SU-DHL-6 (cell line): ENCODE results near the gene TMEM92.

ENCODE experiments used
- H2AFZ ChIP-seq: fragments of 200-600 bp; sonication (generic); 2 replicates; pipeline ENCODE4 v1.6.1; 2014; ENCODE audit warnings: low read depth, mild to moderate bottlenecking, moderate library complexity, mixed read lengths, antibody characterized with exemption, low read length; ENCODE audit not compliant: severe bottlenecking
- H3F3A ChIP-seq: fragments of 200-600 bp; shearing (Covaris generic); 2 replicates; pipeline ENCODE4 v1.6.0; 2016; ENCODE audit warnings: antibody characterized with exemption, mild to moderate bottlenecking; ENCODE audit not compliant: insufficient read depth
- H3K27ac ChIP-seq: fragments of 200-600 bp; sonication (generic); 2 replicates; pipeline ENCODE4 v1.5.1; 2016; ENCODE audit warnings: low read depth, mild to moderate bottlenecking, low read length, moderate library complexity, mixed read lengths
- H3K27me3 ChIP-seq: fragments of 200-600 bp; sonication (generic), shearing (Covaris generic); 2 replicates; pipeline ENCODE4 v1.6.0; 2014; ENCODE audit warnings: mild to moderate bottlenecking, low read length
- H3K36me3 ChIP-seq: fragments of 200-600 bp; sonication (generic); 2 replicates; pipeline ENCODE4 v1.6.1; 2014; ENCODE audit warnings: mild to moderate bottlenecking, low read length, mixed read lengths
- H3K4me2 ChIP-seq: fragments of 300-600, 200-600 bp; shearing (Covaris generic), sonication (generic); 2 replicates; pipeline ENCODE4 v1.6.0; 2014; ENCODE audit warnings: low read length, low read depth, mild to moderate bottlenecking; ENCODE audit not compliant: poor library complexity, severe bottlenecking
- H3K4me3 ChIP-seq: fragments of 200-600 bp; sonication (generic); 2 replicates; pipeline ENCODE4 v1.5.1; 2014; ENCODE audit warnings: antibody characterized with exemption, low read length, mild to moderate bottlenecking, mixed read lengths; ENCODE audit not compliant: insufficient read depth, poor library complexity, severe bottlenecking
- H3K79me2 ChIP-seq: fragments of 200-600 bp; sonication (generic); 2 replicates; pipeline ENCODE4 v1.6.1; 2014; ENCODE audit warnings: mild to moderate bottlenecking, low read length, moderate library complexity; ENCODE audit not compliant: insufficient read depth
- H3K9ac ChIP-seq: fragments of 200-600 bp; sonication (generic); 2 replicates; pipeline ENCODE4 v1.7.0; 2014; ENCODE audit warnings: mild to moderate bottlenecking, low read length
- H3K9me2 ChIP-seq: fragments of 200-600 bp; sonication (generic); replicated peaks from 2 replicates; pipeline ENCODE4 v1.6.1; 2014; ENCODE audit warnings: low read length; ENCODE audit not compliant: insufficient read depth
- H3K9me3 ChIP-seq: fragments of 200-600 bp; sonication (generic); 2 replicates; pipeline ENCODE4 v1.6.1; 2014; ENCODE audit warnings: low read length, mixed read lengths; ENCODE audit not compliant: insufficient read depth
- H4K20me1 ChIP-seq: fragments of 200-600 bp; sonication (generic); 2 replicates; pipeline ENCODE4 v1.6.1; 2014; ENCODE audit warnings: low read depth, mild to moderate bottlenecking, antibody characterized with exemption, low read length, moderate library complexity, mixed read lengths
- CTCF ChIP-seq: fragments of 200-600 bp; sonication (generic); IDR thresholded peaks from one replicate; pipeline ENCODE4 v1.5.1; 2017; ENCODE audit warnings: antibody characterized with exemption, mild to moderate bottlenecking, low read length, moderate library complexity; ENCODE audit not compliant: insufficient read depth, poor library complexity, severe bottlenecking
- EZH2phosphoT487 ChIP-seq: fragments of 200-600 bp; sonication (generic), shearing (Covaris generic); conservative IDR thresholded peaks from 2 replicates; pipeline ENCODE4 v1.6.1; 2018; ENCODE audit warnings: mild to moderate bottlenecking, antibody characterized with exemption, low read length, moderate library complexity, mixed read lengths

The TMEM92 gene

DNA sequence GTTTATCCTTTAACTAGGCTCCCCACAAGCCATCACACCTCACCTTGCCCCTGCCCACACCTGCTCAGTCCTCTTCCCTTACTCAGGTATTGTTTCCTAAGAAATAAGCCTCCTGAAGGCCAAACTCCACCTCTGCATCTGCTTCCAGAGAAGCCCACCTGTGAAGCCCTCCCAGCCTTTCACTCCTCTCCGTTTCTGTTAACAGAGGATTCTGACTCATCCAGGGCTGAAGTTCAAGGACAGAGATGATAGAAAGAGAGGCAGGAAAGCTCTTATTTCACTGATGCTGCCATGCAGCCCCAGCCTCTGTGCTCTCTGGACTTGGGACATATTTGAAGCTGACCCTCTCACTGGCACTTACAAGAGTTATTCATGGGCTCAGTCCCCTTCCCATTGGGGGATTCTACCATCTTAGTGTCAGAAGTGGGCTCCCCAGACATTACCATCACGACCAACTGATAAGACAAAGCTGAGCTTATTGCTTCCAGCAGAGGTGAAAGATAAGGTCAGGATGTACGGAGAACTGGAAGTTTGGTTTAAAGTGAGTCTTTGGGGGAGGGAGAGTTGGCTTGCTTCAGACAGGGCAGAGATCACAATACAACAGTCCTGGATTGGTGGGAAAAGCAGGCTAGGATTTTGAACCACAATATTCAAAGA lies 36.3 kb downstream of the TMEM92 start:
- Histone ChIP-seq H3K27me3 (0 out of 2 replicates have a peak, but pooled peaks cover 3% of the 10 kb centered on the region), H4K20me1 (no peaks in the 10 kb centered on the region), H3K4me3 (no peak overlapping the region), H3K9me2 (no peaks in the 10 kb centered on the region), H3K27ac (no peak overlapping the region), H3F3A (no peaks in the 10 kb centered on the region), H3K9me3 (no peaks in the 10 kb centered on the region), H3K9ac (no peak overlapping the region), H2AFZ (no peak overlapping the region), H3K79me2 (no peaks in the 10 kb centered on the region), H3K36me3 (no peaks in the 10 kb centered on the region), H3K4me2 (no peak overlapping the region)
- TF ChIP-seq EZH2phosphoT487 = no peak
- no peak for TF ChIP-seq CTCF

GRCh38 chr17:50311112-50311460 lies 36.8 kb downstream of the TMEM92 start:
- Histone ChIP-seq H3K79me2 (no peaks in the 10 kb centered on the region), H3K9me3 (no peaks in the 10 kb centered on the region), H4K20me1 (no peaks in the 10 kb centered on the region), H3K9me2 (no peaks in the 10 kb centered on the region), H3F3A (no peaks in the 10 kb centered on the region), H3K4me2 (no peak overlapping the region), H3K36me3 (no peaks in the 10 kb centered on the region), H2AFZ (no peak overlapping the region), H3K4me3 (no peak overlapping the region), H3K27me3 (0 out of 2 replicates have a peak, but pooled peaks cover 3% of the 10 kb centered on the region), H3K27ac (no peak overlapping the region), H3K9ac (no peak overlapping the region)
- TF ChIP-seq EZH2phosphoT487 (no peak), CTCF (no peak)

- TF ChIP-seq EZH2phosphoT487 = no peak
- TF ChIP-seq CTCF = no peak
- Histone ChIP-seq H3F3A (no peaks in the 10 kb centered on the region), H3K79me2 (no peaks in the 10 kb centered on the region), H3K27me3 (0 out of 2 replicates have a peak, but pooled peaks cover under 1% of the 10 kb centered on the region), H3K9me3 (no peaks in the 10 kb centered on the region), H3K4me3 (no peak overlapping the region), H3K9me2 (no peaks in the 10 kb centered on the region), H3K27ac (no peak overlapping the region), H4K20me1 (no peaks in the 10 kb centered on the region), H3K36me3 (no peaks in the 10 kb centered on the region), H2AFZ (no peak overlapping the region), H3K4me2 (no peak overlapping the region), H3K9ac (no peak overlapping the region)
These were observed 37.2 kb downstream of the TMEM92 start for GRCh38 chr17:50311483-50311882.
